GM18858 (cell line): Measurements from ENCODE around the gene DXO.
"Not testable (repeated sequence)": the region's sequence is repeated elsewhere in the genome, so short reads cannot be mapped to it uniquely, and the experiment has no call there.

ENCODE experiments used
- ATAC-seq: cut with Tn5 transposase; IDR thresholded peaks from one replicate; pipeline ENCODE4 v1.9.1; 2021; ENCODE audit not compliant: unreplicated experiment

The DXO gene

DNA sequence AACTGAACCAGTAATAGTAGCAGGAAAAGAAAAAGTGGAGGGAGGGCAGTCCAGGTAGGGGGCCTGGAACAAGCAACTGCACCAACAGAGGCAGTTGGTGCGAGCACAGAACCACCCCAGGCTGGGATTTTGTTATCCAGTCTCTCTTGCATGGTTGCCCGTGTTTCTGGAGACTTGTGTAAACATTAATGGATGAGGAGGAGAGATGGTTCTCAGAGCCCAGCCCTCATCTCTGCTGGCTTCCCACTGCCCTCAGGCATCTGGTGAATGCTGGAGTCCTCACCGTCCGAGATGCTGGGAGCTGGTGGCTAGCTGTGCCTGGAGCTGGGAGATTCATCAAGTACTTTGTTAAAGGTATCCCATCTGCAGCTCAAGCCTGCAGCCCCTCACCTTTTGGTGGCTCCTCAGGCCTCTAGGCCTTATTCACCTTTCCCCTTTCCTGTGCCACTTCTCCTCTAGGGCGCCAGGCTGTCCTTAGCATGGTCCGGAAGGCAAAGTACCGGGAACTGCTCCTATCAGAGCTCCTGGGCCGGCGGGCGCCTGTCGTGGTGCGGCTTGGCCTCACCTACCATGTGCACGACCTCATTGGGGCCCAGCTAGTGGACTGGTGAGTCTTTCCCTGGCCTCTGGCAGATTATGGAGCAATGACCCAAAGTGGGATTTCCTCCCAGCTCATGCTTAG lies 8.4 kb upstream of the DXO start:
- ATAC-seq: not testable (repeated sequence)

DNA sequence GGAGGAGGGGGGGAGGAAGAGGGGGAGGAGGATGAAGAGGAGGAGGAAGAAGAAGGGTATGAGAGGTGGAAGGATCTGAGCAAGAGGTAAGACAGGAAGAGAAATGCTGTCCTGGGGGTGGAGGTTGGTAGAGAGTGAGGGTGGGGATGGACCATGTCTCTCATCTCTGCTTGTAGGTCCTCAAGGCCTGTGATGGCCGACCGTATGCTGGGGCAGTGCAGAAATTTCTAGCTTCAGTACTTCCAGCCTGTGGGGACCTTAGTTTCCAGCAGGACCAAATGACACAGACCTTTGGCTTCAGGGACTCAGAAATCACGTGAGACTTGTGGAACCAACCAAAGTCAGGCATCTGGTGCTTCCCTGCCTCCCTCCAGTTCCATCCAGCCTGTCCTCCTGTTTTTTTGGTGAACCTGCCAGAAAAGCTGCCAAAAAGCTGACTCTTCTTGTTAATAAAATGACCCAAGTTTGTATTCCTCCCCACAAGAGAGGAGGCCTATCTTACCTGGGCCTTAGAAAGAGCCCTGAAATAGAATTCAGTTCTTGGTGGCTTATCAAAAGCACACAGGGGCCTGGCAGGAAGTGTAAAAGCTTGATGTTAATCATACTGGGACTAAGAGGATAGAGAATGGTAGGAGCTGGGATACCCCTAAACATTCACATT lies 7.4 kb upstream of the DXO start:
- no peak for ATAC-seq

DNA sequence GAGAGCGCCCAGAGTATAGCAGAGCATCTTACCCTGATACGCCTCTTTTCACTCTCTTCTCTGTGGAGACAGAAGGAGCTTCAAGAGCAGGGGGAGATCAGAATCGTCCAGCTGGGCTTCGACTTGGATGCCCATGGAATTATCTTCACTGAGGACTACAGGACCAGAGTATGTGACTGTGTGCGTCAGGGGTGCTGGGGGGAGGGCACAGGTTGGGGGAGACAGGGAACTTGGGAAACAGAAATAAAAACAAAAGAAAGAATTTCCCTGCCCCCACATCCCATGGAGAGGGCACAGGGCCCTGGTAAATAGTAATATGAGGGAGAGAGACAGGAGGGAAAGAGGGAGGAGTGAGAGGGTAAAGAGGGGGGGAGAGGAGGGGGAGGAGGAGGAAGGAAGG lies 6.9 kb upstream of the DXO start:
- no peak for ATAC-seq

DNA sequence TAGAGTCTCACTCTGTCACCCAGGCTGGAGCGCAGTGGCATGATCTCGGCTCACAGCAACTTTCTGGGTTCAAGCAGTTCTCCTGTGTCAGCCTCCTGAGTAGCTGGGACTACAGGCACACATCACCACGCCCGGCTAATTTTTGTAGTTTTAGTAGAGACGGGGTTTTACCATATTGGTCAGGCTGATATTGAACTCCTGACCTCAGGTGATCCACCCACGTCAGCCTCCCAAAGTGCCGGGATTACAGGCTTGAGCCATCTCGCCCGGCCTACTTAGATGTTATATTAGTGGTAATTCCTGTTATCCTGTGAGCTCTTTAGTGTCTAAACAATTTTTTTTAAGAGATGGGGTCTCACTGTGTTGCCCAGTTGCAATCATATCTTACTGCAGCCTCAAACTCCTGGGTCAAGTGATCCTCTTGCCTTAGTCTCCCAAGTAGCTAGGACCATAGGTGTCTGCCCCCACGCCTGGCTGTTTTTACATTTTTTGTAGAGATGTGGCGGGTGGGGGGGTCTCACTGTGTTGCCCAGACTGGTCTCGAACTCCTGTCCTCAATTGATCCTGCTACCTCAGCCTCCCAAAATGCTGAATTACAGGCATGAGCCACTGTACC lies 6.0 kb upstream of the DXO start:
- ATAC-seq: no peak

DNA sequence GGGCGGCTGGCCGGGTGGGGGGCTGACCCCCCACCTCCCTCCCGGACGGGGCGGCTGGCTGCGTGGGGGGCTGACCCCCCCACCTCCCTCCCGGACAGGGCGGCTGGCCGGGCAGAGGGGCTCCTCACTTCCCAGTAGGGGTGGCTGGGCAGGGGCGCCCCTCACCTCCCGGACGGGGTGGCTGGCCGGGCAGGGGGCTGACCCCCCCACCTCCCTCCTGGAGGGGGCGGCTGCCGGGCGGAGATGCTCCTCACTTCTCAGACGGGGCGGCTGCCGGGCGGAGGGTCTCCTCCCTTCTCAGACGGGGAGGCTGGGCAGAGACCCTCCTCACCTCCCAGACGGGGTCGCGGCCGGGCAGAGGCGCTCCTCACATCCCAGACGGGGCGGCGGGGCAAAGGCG lies 4.1 kb upstream of the DXO start:
- ATAC-seq: not testable (repeated sequence)

DNA sequence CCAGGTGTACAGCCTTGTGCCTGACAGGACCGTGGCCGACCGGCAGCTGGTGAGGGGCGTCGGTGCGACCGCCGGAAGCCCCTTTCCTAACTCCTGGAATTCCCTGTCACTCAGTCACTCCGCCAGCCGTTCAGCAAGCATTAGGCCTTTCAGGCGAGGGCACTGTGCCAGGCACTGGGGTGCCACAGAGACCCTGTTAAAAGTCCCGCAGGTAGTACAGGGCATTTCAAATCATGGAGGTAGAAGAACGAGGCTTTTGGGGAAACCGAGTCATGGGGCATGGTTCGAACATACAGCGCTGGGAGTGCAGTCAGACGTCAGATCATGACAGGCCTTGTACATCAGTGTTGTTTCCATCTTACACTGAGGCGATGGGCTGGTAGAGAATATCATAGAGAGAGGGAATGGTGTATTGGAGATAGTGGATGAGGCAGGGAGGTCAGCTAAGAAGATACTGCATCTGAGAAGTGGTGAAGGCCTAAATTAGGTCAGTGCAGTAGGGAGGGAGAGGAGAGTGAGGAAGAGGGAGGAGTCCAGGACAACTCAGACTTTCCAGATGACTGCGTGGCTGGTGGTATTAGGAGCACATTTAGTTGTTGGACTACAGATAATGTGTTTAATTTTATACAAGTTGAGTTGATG lies 892 bp upstream of the DXO start:
- no peak for ATAC-seq

DNA sequence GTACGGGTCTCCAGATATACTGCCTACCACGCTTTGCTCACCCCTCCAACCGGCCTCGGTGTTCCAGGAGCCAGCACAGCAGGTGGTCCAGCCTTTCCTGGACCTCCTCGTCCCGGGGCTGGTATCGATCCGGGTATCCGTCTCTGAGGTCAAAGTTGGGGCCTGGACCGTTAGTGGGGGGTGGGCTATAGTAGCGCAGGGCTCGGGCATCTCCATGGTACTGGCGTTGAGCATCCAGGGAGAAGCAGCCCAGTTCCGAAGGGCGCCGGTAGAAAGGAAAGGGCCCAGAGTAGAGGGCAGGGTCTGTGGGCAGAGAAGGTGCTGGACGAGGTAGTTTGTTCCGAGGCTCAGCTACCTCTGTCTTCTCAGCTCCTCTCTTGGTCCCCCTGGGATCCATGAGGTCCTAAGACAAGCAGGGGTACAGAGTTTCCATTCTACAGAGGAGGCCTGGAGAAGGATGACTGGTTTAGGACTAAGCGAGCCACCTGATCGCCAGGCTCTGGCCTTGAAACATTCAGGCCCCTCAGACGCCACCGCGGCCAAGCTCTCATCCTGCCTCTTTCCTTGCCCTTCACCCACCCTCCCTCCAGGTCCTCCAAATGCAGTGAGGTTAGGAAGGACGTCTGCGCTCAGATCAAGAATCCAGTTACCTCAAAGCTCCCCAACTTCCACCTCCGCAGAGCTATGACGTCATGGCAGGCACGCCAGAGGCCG lies 502 bp downstream of the DXO start:
- ATAC-seq: no peak

DNA sequence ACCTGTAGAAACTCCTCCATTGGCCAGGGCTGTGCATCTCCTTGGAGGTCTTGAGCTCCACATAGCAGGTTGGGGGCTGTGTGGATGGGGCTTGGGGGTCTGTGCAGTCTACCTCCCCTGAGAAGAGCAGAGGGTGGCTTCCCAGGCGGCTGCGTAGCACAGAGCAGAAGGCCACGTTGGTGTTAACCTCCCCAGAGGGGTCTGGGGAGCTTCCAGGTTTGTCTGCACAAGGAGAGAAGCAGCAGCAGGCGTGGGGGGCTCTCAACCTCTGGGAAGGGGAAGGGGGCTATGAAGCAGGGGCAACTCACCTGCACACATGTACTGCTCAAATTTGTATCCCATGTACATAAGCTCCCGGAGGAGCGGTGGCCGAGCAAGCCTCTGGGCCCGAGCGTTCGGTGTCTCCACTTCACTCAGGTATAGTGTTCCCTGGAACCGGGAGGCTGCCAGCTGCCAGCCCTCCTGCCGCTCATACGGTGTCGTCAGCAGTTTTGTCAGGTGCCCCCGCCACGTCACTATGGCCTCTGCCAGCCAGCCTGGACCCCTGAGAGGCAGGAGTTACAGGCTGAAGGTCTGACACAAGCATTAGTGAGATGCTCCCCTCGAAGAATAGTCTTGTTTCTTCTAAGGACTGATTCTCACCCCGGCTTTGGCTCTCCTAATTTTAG lies 1.2 kb downstream of the DXO start:
- no peak for ATAC-seq

DNA sequence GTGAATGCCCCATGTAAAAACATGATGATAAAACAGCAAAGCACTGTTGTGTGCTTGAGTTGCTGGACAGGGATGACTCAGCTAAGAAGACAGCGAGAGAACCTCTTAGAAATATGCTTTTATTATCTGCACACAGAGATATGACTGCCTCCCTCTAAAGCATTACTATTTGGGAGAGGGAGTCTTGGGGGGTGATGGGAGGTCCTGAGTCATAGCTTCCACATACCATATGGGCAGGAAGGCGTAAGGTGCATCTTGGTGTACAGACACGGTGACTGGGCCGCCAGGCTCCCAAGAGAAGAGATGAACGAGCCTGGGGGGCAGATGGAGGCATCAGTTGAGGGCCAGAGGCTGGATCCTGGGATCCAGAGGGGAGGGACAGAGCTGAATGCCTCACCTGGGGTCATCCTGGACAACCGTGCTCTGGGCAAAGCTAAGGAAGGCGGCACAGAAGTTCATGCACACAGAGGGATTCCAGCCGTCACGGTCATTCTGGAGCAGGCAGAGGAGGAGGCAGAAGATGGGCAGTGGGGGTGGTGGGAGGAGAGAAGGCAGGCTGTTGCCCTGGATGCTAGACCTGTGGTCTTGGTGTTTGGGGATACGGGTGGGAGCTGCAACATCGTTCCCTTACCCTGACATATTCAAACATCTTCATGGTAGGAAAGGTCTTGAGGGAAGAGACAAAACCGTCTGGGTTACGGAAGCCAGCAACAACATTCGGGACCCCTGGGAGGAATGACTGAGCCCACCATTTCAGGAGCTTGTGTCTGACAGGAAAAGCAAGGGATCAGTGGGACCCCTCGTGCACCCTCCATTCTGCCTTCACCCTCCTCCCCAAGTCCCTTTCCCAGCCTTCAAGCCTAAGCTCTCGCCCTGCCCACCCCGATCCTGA lies 2.0 kb downstream of the DXO start:
- ATAC-seq: no peak

DNA sequence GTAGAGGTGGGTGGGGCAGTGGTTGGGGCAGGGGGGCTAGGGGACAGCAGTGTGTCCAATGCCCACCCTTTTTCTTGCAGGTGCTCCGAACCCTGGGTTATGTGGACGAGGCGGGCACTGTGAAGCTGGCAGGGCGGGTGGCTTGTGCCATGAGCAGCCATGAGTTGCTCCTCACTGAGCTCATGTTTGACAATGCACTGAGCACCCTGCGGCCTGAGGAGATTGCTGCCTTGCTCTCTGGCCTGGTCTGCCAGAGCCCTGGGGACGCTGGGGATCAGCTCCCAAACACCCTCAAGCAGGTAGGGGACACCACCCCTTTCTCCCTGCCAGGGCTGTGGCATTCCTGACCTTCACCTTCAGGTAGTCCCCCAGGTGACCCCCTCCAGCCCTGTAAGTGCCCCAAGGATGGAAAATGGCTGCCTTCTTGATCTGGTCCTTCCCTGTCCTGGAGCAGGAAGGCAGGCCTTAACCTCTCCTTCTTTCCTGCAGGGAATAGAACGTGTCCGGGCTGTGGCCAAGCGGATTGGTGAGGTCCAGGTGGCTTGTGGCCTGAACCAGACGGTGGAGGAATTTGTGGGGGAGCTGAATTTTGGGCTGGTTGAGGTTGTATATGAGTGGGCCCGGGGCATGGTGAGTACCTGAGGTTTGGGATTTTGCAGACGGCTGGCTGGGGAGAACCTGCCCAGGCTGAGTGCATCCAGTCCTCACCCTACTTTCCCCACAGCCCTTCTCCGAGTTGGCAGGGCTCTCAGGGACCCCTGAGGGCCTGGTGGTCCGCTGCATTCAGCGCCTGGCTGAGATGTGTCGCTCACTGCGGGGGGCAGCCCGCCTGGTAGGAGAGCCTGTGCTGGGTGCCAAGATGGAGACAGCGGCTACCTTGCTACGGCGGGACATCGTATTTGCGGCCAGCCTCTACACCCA lies 2.9 kb downstream of the DXO start:
- ATAC-seq: no peak

DNA sequence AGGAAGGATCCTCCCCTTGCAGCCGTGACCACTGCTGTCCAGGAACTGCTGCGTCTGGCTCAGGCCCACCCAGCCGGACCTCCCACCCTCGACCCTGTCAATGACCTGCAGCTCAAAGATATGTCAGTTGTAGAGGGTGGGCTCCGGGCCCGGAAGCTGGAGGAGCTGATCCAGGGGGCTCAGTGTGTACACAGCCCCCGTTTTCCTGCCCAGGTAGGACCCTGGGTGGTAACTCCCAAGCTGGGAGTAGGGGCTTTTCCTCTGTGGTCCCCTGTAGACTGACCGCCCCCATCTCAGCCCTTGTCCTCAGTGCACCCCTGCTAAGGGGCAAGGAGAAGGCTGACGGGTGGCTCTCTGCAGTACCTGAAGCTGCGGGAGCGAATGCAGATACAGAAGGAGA lies 3.6 kb downstream of the DXO start:
- no peak for ATAC-seq

DNA sequence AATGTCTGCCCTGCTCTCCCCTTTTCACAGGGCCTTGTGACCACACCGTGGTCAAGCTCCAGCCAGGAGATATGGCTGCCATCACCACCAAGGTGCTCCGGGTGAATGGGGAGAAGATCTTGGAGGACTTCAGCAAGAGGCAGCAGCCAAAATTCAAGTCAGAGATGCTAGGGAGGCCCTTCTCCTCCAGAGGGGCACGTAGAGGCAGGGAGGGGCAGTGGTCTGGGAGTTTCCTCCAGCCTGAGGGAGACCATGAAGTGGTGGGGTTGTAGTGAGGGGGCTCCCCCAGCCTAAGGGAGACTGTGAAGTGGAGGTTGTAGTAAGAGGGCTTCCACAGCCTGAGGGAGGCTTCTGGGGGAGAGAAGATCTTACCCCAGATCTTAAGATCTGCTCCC lies 4.0 kb downstream of the DXO start:
- no peak for ATAC-seq

DNA sequence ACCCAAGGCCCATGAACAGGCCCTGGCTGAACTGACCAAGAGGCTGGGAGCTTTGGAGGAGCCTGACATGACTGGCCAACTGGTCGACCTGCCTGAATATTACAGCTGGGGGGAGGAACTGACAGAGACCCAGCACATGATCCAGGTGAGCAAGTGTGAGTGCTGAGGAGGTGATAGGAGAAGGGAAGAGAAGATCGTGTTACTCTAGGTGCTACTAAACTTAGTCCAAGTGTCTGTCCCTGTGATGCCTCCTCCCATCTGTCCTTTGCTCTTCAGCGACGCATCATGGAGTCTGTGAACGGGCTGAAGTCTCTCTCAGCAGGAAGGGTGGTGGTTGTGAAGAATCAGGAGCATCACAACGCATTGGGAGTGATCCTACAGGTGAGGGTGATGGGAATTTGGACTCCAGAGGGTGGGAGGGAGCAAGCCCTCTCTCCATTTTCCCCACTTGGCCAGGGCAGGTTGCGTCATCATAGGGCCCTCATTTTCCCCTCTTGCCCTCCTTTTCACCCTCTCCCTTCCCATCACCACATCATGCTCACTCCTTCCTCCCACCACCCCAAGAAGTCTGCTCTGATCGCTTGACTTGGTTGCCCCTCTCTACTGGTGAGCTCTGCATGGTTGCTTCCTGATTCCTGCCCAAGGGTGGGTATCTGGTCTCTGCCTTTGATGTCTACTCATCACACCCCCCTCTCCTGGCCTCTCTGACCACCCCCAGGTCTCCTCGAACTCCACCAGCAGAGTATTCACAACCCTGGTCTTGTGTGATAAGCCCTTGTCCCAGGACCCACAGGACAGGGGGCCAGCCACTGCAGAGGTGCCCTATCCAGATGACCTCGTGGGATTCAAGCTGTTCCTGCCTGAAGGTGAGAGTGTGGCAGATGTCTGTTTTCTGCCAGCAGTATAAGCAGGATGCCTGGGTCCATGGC lies 4.7 kb downstream of the DXO start:
- ATAC-seq: no peak

DNA sequence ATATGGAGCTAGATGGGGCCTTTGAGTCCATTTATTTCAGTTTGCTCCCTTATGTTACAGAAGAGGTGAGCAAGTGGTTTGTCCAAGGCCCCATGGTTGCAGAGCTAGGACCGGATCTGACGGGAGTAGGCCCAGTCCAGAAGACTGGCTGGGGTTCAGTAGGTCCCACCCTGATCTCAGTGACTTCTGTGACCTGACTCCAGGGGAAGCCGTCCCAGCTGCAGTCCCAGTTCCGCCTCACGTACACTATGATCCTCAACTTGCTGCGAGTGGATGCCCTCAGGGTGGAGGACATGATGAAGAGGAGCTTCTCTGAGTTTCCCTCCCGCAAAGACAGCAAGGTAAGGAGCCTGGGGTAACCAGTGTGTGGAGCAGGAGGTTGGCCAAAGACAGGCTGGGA lies 5.4 kb downstream of the DXO start:
- ATAC-seq: no peak

DNA sequence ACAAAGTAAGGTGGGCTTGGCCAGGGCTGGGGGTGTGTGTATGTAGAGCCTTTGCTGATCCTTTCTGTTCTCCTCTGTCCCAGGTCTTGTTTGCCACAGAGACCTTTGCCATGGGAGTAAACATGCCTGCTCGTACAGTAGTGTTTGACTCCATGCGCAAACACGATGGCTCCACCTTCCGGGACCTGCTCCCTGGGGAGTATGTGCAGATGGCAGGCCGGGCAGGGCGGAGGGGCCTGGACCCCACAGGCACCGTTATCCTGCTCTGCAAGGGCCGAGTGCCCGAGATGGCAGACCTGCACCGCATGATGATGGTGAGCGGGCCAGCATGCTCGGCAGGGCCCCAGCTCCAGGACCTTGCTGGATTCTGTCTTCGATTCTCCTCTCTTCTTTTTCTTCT lies 6.2 kb downstream of the DXO start:
- no peak for ATAC-seq

DNA sequence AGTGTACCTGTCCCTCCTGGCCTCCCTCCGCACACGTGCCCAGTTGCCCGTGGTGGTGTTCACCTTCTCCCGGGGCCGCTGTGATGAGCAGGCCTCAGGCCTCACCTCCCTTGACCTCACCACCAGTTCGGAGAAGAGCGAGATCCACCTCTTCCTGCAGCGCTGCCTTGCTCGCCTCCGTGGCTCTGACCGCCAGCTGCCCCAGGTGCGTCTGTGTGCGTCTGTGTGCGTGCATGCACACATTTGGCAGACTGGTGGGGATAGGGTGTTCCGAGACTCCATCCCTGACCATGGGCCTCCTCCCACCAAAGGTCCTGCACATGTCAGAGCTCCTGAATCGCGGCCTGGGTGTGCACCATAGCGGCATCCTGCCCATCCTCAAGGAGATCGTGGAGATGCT lies 8.0 kb downstream of the DXO start:
- no peak for ATAC-seq

DNA sequence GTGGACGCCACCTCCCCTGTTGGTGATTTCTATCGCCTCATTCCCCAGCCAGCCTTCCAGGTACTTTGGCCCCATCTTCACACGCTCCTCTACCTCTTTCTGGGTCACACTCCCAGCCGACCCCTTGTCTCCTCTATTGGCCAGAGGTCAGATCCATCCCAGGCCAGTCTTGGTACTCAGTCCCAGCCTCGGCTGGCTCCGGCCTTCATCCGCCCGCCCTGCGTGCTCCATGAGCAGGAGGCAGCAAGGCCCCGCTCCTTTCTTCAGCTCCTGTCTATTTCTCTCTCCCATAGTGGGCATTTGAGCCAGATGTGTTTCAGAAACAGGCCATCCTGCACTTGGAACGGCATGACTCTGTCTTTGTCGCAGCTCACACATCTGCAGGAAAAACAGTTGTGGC lies 10.3 kb downstream of the DXO start:
- ATAC-seq: no peak
